HG03103 (cell line): ENCODE results near the gene ZNF583.

Source experiments
- ATAC-seq: cut with Tn5 transposase; IDR thresholded peaks from one replicate; pipeline ENCODE4 v1.9.1; 2021; ENCODE audit warnings: low read depth; ENCODE audit not compliant: unreplicated experiment

Gene ZNF583

DNA sequence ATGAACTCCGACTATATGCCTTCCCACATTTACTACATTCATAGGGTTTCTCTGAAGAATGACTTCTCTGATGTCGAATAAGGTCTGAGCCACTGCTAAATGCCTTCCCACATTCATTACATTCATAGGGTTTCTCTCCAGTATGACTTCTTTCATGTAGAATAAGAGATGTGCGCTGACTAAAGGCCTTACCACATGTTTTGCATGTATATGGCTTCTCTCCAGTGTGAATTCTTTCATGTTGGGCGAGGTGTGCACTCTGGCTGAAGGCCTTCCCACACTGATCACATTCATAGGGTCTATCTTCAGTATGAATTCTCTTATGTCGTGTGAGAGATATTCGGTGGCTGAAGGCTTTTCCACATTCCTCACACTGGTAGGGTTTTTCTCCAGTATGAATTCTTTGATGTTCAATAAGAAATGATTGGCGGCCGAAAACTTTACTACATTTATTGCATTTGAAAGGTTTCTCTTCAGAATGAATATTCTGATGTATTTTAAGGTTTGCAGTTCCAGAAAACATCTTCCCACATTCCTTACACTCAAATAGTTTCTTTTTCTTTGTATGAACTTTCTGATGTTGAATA lies 37.2 kb downstream of the ZNF583 start:
- no peak for ATAC-seq

DNA sequence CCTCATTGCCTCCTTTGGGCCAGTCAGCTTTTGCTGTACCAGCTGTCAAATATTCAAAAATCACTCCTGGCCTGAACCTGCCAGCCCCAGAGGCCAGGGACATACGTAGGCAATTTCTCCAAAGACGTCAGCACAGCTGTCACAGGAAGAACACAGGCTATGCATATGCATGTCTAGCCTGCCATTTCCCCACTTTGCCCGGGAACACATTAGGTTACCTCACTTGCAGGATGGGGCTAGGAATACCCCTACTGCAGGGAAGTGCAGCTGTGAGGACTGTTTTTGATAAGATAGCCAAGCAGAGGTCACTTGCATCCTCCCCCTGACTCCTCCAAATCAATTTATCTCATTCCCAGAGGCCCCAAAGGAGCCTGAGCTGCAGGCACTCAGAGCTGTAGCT lies 70.2 kb downstream of the ZNF583 start:
- ATAC-seq, result no peak

DNA sequence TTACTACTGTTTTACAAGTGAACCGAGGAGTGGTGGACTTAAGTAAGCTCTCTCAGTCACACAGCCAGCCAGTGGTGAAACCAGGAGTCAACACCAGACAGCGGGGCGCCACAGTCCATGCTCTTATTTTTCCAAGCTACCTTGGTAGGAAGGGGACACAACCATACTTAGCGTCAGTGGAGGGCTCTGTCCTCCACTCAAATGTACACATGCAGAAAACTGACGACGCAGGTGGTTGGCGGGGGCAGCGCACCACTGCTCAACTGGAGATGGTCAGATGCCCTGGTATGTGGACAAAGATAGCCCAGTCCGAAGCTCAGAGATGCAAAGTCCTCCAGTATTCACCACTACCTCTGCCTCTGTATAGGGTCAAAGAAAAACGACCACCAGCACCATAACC lies 72.0 kb downstream of the ZNF583 start:
- ATAC-seq, result no peak
